GM19452 (cell line): ENCODE data around the gene ADAMTS2.
"Not testable (repeated sequence)": the region's sequence is repeated elsewhere in the genome, so short reads cannot be mapped to it uniquely, and the experiment has no call there.

ENCODE experiments used
- ATAC-seq: cut with Tn5 transposase; IDR thresholded peaks from one replicate; pipeline ENCODE4 v1.9.1; 2021; ENCODE audit not compliant: unreplicated experiment

ADAMTS2 gene

DNA sequence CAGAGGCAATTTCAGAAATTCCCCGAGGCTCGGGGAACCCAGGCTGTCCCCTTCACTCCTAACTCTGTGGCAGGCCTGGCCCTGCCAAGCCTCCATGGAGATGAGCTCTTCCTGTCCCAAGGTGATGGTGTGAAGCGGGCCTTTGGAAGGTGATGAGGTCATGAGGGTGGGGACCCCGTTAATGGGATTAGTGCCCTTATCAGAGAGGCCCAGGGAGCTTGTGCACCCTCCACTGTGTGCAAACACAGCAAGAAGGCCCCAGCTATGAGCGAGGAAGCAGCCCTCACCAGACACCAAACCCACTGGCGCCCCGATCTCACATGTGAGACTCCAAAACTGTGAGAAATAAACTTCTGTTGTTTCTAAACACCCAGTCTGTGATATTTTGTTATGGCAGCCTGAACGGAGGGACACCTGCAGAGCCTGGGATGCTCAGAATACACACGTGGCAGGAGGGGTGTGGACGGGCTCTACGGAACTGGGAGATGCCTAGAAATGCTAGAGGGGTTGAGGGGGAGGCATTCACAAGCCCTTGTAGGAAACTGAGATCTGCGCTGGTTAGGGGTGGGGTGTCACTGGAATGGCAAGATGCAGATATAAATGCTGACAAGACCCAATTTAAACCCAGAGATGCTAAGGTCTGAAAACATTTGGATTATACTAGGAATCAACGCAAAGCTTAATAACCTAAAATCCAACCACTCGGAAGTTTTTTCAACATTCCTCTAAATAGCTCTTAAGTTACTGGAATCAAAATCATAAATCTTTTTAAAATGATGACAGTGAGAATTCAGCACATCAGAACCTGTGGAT lies 46.9 kb downstream of the ADAMTS2 start:
- ATAC-seq = no peak

GRCh38 chr5:179297486-179298180 lies 47.6 kb downstream of the ADAMTS2 start:
- ATAC-seq = no peak

DNA sequence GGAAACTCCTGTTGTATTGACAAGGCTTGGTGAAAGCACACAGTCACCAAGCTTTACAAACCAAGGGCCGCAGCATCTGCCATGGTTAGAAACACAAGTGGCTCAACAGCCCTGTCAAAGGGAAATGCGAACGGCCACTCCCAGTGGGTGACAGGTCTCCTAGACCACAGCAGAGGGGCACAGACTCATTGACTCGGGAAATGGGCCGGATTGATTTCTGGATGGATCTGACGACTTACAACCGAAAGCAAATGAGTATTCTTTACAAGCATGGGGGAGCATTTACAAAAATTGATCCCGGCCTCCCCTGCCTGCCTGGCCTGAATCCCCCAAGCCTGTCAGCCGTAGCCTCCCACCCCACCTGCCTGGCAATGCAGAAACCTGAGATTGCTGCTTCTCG lies 48.2 kb downstream of the ADAMTS2 start:
- ATAC-seq = no peak

DNA sequence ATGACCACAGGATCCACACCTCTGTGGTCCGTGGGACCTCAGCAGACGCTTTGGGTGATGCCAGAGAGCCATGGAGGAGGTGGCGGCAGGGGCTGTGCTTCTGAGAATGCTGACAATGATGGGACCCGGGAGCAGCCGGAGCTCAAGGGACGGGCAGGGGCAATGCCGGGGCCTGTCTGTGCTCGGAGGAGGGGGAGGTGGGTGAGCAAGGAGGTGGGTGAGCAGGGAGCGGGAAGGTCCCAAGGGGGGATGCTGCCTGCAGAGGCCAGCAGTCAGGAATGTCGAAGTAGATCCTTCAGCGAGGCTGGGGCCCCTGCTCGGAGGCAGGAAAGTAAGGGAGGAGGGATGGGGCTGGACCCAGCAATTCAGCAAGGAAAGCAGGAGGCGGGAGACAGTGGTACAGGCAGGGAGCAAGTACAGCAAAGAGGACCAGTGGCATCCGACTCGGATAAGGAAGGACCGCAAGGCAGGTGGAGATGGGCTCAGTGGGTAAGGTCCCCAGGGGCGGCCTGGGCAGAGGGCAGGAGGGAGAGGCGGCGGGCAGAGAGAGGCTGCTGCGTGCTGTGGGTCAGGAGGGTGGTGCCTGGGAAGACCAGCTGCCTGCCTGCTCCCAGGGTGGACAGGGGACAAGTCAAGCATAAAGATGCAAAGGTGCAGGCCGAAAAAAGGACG lies 49.0 kb downstream of the ADAMTS2 start:
- no peak for ATAC-seq

- no peak for ATAC-seq
Observed at GRCh38 chr5:179295778-179296149, 49.5 kb downstream of the ADAMTS2 start.

DNA sequence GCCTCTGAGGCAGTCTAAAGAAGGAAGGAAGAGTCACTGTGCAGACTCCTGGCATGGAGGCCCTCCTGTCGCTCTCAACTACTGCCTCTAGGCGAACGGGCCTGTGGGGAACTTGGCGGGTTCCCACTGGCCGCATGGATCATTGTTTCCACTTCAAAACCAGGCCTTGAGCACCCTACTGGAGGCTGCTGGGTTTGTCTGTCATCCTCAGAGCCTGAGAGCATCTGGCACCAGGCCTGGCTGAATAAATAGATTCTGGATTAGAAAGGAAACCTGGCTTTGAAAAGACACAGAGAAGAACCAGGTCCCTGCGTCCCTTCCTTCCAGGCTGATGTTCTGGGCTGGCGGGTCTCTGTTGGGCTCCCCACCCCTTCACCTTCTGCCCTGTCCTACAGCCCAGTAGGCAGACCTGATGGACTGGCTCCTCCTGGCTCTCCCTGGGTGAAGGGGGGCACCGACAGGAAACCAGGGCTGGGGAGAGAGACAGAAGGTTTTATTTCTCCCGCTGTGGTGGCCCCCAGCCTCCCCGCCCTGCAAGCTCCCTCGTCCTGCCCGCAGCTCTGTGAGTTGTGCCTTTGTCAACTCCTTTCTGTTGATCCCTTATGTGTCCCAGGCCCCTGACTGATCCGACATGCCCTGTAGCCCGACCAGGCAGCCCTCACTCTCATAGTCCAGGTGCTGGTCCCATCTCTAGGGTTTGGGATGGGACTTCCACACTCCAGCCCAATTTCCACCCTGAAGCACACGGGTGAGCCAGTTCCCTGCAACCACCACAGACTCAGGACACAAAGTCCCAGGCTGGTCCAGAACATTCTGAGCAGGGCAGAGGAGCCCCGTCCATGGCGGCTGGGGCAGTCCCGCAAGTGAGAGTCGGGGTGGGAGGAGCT lies 50.1 kb downstream of the ADAMTS2 start:
- ATAC-seq = no peak

GRCh38 chr5:179294131-179294780 lies 51.0 kb downstream of the ADAMTS2 start:
- no peak for ATAC-seq

DNA sequence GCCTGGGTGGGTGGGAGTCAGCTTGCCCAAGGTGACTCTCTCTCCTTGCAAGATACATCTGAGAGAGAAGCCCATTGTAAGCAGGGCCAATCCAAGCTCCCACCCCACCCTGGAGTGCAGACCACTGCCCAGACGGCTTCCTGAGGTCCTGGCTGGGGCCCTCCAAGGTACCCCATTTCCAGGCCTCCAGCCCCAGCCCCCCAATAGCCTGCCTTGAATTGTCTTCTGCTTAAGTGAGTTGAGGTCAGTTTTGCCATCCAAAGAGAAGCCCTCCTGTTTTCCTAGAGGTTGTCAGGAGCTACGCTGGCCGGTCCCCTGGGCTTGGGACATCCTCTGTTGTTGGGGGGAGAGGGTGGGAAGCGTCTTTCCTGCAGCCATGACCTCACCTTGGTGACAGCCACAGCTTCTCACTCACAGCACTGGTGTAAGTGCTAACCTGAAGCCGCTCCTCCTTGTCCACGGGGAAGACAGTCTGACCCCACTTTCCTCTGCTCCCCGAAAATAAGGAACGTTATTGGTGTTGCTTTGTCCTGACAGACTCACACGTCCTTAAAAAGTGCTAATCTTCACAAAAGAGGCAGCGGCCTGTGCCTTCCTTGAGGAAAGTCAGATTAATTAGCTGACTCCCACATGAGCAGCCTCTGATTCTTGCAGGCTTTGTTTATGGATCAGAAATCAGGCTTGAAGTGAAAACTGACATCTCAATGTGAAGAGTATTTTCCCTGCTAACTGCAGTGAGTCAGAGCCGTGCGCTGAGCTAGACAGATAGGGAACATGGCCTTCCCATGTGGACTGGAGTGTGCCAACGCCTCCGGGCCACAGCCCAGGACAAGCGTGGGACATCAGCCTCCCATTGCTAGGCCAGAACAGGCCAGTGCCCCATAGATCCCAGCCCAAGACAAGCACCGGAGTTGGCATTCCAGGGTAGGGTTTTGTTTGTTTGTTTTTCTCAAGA lies 52.3 kb downstream of the ADAMTS2 start:
- no peak for ATAC-seq

- no peak for ATAC-seq
Observed at GRCh38 chr5:179292202-179292601, 53.1 kb downstream of the ADAMTS2 start.

DNA sequence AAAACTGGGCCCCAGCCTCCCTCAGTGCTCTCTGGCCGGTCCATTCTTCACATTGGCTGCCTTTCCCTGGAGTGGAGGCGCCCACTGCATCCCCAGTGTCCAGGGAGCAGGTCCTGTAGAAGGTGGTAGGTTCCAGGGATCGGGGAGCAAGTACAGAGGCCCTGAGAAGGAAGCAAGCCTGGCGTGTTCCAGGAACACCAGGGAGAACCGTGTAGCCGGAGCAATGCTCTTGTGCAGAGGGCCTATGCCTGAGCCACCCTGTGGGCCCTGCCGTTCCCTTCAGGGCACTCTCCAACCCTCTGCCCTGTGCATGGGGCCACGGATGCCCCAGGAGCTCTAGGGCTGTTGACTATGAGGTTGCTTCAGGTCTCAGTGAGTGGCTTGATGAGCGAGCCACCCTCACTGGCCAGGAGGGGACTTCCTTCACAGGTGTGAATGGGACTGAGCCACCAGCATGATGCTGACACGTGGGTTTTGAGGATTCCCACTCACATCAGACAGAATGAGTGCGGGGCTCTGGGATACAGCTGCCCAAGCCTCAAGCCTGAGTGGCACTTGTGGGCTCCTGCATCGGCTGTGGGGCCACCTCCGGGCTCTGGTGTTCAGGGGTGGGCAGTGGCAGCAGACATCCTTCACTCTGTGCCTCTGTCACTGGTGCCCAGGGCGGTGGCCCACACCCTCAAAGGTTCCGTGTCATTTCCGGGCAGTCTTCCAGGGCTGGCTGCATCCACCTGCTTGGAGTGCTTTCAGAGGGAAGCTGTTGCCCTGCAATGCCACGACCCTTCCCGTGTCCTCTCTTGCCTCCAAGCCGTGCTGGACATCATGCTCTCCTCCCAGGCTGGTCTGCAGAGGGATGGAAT lies 54.4 kb downstream of the ADAMTS2 start:
- no peak for ATAC-seq

GRCh38 chr5:179289756-179290385 lies 55.4 kb downstream of the ADAMTS2 start:
- ATAC-seq = no peak

GRCh38 chr5:179288809-179289185 lies 56.5 kb downstream of the ADAMTS2 start:
- no peak for ATAC-seq

- no peak for ATAC-seq
Observed at GRCh38 chr5:179288101-179288808, 57.0 kb downstream of the ADAMTS2 start.

- no peak for ATAC-seq
Observed at GRCh38 chr5:179287631-179288030, 57.6 kb downstream of the ADAMTS2 start.

- ATAC-seq = no peak
Observed at GRCh38 chr5:179287071-179287470, 58.2 kb downstream of the ADAMTS2 start.

DNA sequence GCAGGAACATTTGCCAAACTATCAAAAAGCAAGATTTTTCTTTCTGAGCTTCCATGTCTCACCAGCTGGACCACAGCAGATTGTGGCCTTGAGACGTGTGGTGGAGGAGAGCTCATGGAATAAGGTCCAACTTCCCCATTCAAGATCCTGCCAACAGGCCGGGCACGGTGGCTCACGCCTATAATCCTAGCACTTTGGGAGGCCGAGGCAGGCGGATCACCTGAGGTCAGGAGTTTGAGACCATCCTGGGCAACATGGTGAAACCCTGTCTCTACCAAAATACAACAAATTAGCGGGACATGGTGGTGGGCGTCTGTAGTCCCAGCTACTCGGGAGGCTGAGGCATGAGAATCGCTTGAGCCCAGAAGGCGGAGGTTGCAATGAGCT lies 59.5 kb downstream of the ADAMTS2 start:
- ATAC-seq = not testable (repeated sequence)
